Neural progenitor cell (in vitro differentiated cells): Measurements from ENCODE around the gene CTSK. TPM values are rescaled to one million over a fixed set of nuclear protein-coding genes. Genes with fewer than 3 reads are reported as not detected.

Experiments used
- DNase-seq: peaks from one replicate; pipeline ENCODE4 v3.0.0-alpha.2; 2016; ENCODE audit warnings: low spot score
- H2AFZ ChIP-seq: fragments of 200-600 bp; sonication (generic); replicated peaks from 2 replicates; pipeline ENCODE4 v1.6.1; 2016; ENCODE audit warnings: antibody characterized with exemption
- H3F3A ChIP-seq: fragments of 200-600 bp; sonication (generic); 2 replicates; pipeline ENCODE4 v1.6.1; 2016; ENCODE audit warnings: antibody characterized with exemption, low read depth
- H3K27ac ChIP-seq: fragments of 200-600 bp; sonication (generic); 2 replicates; pipeline ENCODE4 v1.5.1; 2016; ENCODE audit warnings: mild to moderate bottlenecking
- H3K27me3 ChIP-seq: fragments of 200-600 bp; sonication (generic); 2 replicates; pipeline ENCODE4 v1.6.1; 2016; ENCODE audit warnings: mild to moderate bottlenecking, moderate library complexity
- H3K36me3 ChIP-seq: fragments of 200-600 bp; sonication (generic); 2 replicates; pipeline ENCODE4 v1.5.1; 2016
- H3K4me1 ChIP-seq: fragments of 200-600 bp; sonication (generic); 2 replicates; pipeline ENCODE4 v1.6.1; 2016; ENCODE audit warnings: mixed run types
- H3K4me2 ChIP-seq: fragments of 200-600 bp; sonication (generic); 2 replicates; pipeline ENCODE4 v1.6.1; 2016
- H3K4me3 ChIP-seq: fragments of 200-600 bp; sonication (generic); 2 replicates; pipeline ENCODE4 v1.5.1; 2016
- H3K79me2 ChIP-seq: fragments of 200-600 bp; sonication (generic); 2 replicates; pipeline ENCODE4 v1.6.1; 2016; ENCODE audit warnings: low read depth
- H3K9ac ChIP-seq: fragments of 200-600 bp; sonication (generic); 2 replicates; pipeline ENCODE4 v1.6.1; 2016
- H3K9me3 ChIP-seq: fragments of 200-600 bp; sonication (generic); 2 replicates; pipeline ENCODE4 v1.5.1; 2016; ENCODE audit warnings: low read depth
- H4K20me1 ChIP-seq: fragments of 200-600 bp; sonication (generic); 2 replicates; pipeline ENCODE4 v1.6.1; 2016; ENCODE audit warnings: low read depth
- H3K27ac Mint-ChIP-seq: 3 replicates; pipeline ENCODE4 v1.8.0; 2021; ENCODE audit warnings: mixed read lengths
- H3K27me3 Mint-ChIP-seq: 2 replicates; pipeline ENCODE4 v1.8.0; 2022; ENCODE audit warnings: low read depth, mild to moderate bottlenecking, inconsistent platforms, moderate library complexity, mixed read lengths; ENCODE audit not compliant: insufficient read depth
- H3K36me3 Mint-ChIP-seq: 3 replicates; pipeline ENCODE4 v1.8.0; 2021; ENCODE audit warnings: mixed read lengths
- H3K4me1 Mint-ChIP-seq: 3 replicates; pipeline ENCODE4 v1.8.0; 2021; ENCODE audit warnings: mixed read lengths
- H3K4me3 Mint-ChIP-seq: 3 replicates; pipeline ENCODE4 v1.8.0; 2021; ENCODE audit warnings: mild to moderate bottlenecking, moderate library complexity, mixed read lengths
- H3K9me3 Mint-ChIP-seq: 3 replicates; pipeline ENCODE4 v1.8.0; 2020; ENCODE audit warnings: mixed read lengths
- CTCF ChIP-seq: fragments of 200-600 bp; sonication (generic); IDR thresholded peaks from 2 replicates; pipeline ENCODE4 v1.5.1; 2017; ENCODE audit warnings: antibody characterized with exemption, mild to moderate bottlenecking
- EZH2 ChIP-seq: fragments of 200-600 bp; sonication (generic); IDR thresholded peaks from 2 replicates; pipeline ENCODE4 v1.6.1; 2017; ENCODE audit warnings: antibody characterized with exemption, mild to moderate bottlenecking, moderate library complexity
- EZH2phosphoT487 ChIP-seq: fragments of 200-600 bp; sonication (generic); IDR thresholded peaks from 2 replicates; pipeline ENCODE4 v1.6.1; 2017; ENCODE audit warnings: antibody characterized with exemption
- small RNA-seq: library from RNA; depleted of rRNA; stranded (forward); fragments of <200 nt; gene quantifications from one replicate; pipeline ENCODE3, GENCODE V24; 2015
- total RNA-seq: library from RNA; depleted of rRNA; stranded (reverse); fragments of >200 nt; gene quantifications from 2 replicates; pipeline ENCODE4 v1.2.3, GENCODE V29; 2015; ENCODE audit warnings: low replicate concordance

The CTSK gene
- total RNA-seq, 1 donor from 2014 or later: 6.7 TPM

GRCh38 chr1:150751443-150751842, 56.6 kb downstream of the CTSK start:
- H3K27ac Mint-ChIP-seq: no peak overlapping the region
- H2AFZ ChIP-seq: no peak overlapping the region
- no peaks in the 10 kb centered on the region for H3K36me3 Mint-ChIP-seq
- no peak overlapping the region for H3K4me2 ChIP-seq
- no peaks in the 10 kb centered on the region for H3F3A ChIP-seq
- H3K4me1 ChIP-seq: no peaks in the 10 kb centered on the region
- no peak overlapping the region for H3K9ac ChIP-seq
- no peaks in the 10 kb centered on the region for H3K27me3 ChIP-seq
- no peaks in the 10 kb centered on the region for H3K9me3 Mint-ChIP-seq
- H3K9me3 ChIP-seq: no peaks in the 10 kb centered on the region
- H3K27ac ChIP-seq: no peak overlapping the region
- no peak overlapping the region for H3K4me3 ChIP-seq
- no peak for TF ChIP-seq CTCF
- TF ChIP-seq EZH2phosphoT487: no peak
- TF ChIP-seq EZH2: no peak
- no peak overlapping the region for H3K4me3 Mint-ChIP-seq
- H3K4me1 Mint-ChIP-seq: no peaks in the 10 kb centered on the region
- no peaks in the 10 kb centered on the region for H3K36me3 ChIP-seq
- no peaks in the 10 kb centered on the region for H3K27me3 Mint-ChIP-seq
- H4K20me1 ChIP-seq: no peaks in the 10 kb centered on the region
- DNase-seq: no peak
- no peaks in the 10 kb centered on the region for H3K79me2 ChIP-seq

DNA sequence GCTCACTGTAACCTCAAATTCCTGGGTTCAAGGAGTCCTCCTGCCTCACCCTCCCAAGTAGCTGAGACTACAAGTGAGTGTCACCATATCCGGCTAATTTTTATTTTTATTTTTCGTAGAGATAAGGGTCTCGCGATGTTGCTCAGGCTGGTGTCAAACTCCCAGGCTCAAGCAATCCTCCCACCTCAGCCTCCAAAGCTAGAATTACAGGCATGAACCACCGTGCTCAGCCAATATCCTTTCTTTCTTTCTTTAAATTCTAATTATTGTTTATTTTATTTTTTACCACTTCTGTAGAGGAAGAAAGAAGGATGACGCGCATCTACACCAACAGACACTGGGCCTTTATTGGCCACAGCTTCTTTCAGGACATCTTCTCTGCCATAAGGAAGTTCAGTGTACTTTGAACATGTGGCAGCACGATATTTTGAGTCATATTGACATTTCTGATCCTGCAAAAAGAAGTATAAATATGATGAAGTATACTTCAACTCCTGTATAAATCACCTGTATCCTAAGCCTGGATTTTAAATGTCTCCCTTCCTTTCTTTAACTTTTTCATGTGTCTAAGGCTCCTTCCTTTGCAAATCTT, 58.2 kb downstream of the CTSK start:
- Histone ChIP-seq H2AFZ (no peak overlapping the region), H3K4me2 (no peak overlapping the region), H3K27ac (no peak overlapping the region), H3K36me3 (no peaks in the 10 kb centered on the region), H3K79me2 (no peaks in the 10 kb centered on the region), H3K27me3 (no peaks in the 10 kb centered on the region), H3K9me3 (no peaks in the 10 kb centered on the region), H3K4me1 (no peaks in the 10 kb centered on the region), H3K9ac (no peak overlapping the region), H3F3A (no peaks in the 10 kb centered on the region), H3K4me3 (no peak overlapping the region), H4K20me1 (no peaks in the 10 kb centered on the region)
- no peak overlapping the region for H3K4me3 Mint-ChIP-seq
- DNase-seq: no peak
- H3K27me3 Mint-ChIP-seq: no peaks in the 10 kb centered on the region
- H3K27ac Mint-ChIP-seq: no peak overlapping the region
- TF ChIP-seq EZH2 (no peak), EZH2phosphoT487 (no peak), CTCF (no peak)
- no peaks in the 10 kb centered on the region for H3K4me1 Mint-ChIP-seq
- no peaks in the 10 kb centered on the region for H3K36me3 Mint-ChIP-seq
- no peaks in the 10 kb centered on the region for H3K9me3 Mint-ChIP-seq

GRCh38 chr1:150748878-150749719, 59.0 kb downstream of the CTSK start:
- Histone ChIP-seq H2AFZ (no peak overlapping the region), H3K4me2 (no peak overlapping the region)
- H3K27ac Mint-ChIP-seq: no peak overlapping the region

More at GRCh38 chr1:150748878-150749719, 59.0 kb downstream of the CTSK start:
- Histone ChIP-seq H3F3A (no peaks in the 10 kb centered on the region), H3K36me3 (no peaks in the 10 kb centered on the region), H3K9ac (no peak overlapping the region), H3K4me3 (no peak overlapping the region), H3K4me1 (no peaks in the 10 kb centered on the region), H3K27ac (no peak overlapping the region), H3K9me3 (no peaks in the 10 kb centered on the region), H3K79me2 (no peaks in the 10 kb centered on the region), H3K27me3 (no peaks in the 10 kb centered on the region), H4K20me1 (no peaks in the 10 kb centered on the region)
- no peaks in the 10 kb centered on the region for H3K27me3 Mint-ChIP-seq
- no peak for DNase-seq
- no peak overlapping the region for H3K4me3 Mint-ChIP-seq
- H3K9me3 Mint-ChIP-seq: no peaks in the 10 kb centered on the region
- H3K4me1 Mint-ChIP-seq: no peaks in the 10 kb centered on the region
- no peaks in the 10 kb centered on the region for H3K36me3 Mint-ChIP-seq
- TF ChIP-seq EZH2: no peak
- TF ChIP-seq CTCF: no peak
- no peak for TF ChIP-seq EZH2phosphoT487

Small RNAs within 50 kb of the gene (small RNA-seq; reads per million reads assigned to genes)
- not detected for gene RNU6-1309P

Other genes starting within 250 kb of the CTSK start
- gene MCL1, start 228.7 kb downstream of the CTSK start, total RNA-seq: 202 and 232 TPM in 2 replicates
- gene ENSA, start 178.6 kb downstream of the CTSK start, total RNA-seq: 133 and 201 TPM in 2 replicates
- 28.9 and 29.3 TPM in 2 replicates for gene GOLPH3L, start 111.1 kb downstream of the CTSK start, total RNA-seq
- gene HORMAD1, start 87.4 kb downstream of the CTSK start, total RNA-seq: not detected in 2 replicates
- 0.06 TPM in 1 of 2 replicates, not detected in the other for gene CTSS, start 42.5 kb downstream of the CTSK start, total RNA-seq
- 34.9 and 39.0 TPM in 2 replicates for gene ARNT, start 68.3 kb upstream of the CTSK start, total RNA-seq
- gene CTXND2, start 78.9 kb upstream of the CTSK start, total RNA-seq: not detected in 2 replicates
- gene SETDB1, start 118.1 kb upstream of the CTSK start, total RNA-seq: 63.4 and 79.5 TPM in 2 replicates
- 104 and 122 TPM in 2 replicates for gene CERS2, start 166.6 kb upstream of the CTSK start, total RNA-seq
- 0.77 TPM in 1 of 2 replicates, not detected in the other for gene ANXA9, start 174.0 kb upstream of the CTSK start, total RNA-seq
- gene MINDY1, start 198.6 kb upstream of the CTSK start, total RNA-seq: 8.5 and 15.8 TPM in 2 replicates
- gene PRUNE1, start 200.2 kb upstream of the CTSK start, total RNA-seq: 27.0 and 33.0 TPM in 2 replicates
- 0.97 and 1.0 TPM in 2 replicates for gene BNIPL, start 228.3 kb upstream of the CTSK start, total RNA-seq
- 2.9 and 5.5 TPM in 2 replicates for gene C1orf56, start 239.5 kb upstream of the CTSK start, total RNA-seq